Thyroid gland (tissue), 4 donors: ENCODE data around the gene CAMTA1.

Source experiments
- CTCF ChIP-seq, 6 experiments: fragments of 200-600 bp in 3 of 6; fragments of 450-650 bp in 3 of 6; sonication (generic) in 3 of 6; IDR thresholded peaks; one replicate each; pipeline ENCODE4 v1.5.1; 2016 to 2019; ENCODE audit warnings: antibody characterized with exemption in 6 of 6, mild to moderate bottlenecking in 2 of 6, inconsistent platforms in 1 of 6, moderate library complexity in 1 of 6
- POLR2A ChIP-seq, 2 donors: fragments of 450-650 bp; IDR thresholded peaks; one replicate each; pipeline ENCODE4 v1.6.1; 2017; ENCODE audit warnings: antibody characterized with exemption in 2 of 2, mild to moderate bottlenecking in 2 of 2, moderate library complexity in 1 of 2

- TF ChIP-seq CTCF (IDR thresholded peaks at IDR 0.05) (no peak), POLR2A (IDR thresholded peaks at IDR 0.05) (no peak)
These were observed 103.6 kb downstream of the CAMTA1 start for GRCh38 chr1:6888870-6889269.
